HG02884 (cell line): Measurements from ENCODE around the gene TSHR.
"Not testable (repeated sequence)": the region's sequence is repeated elsewhere in the genome, so short reads cannot be mapped to it uniquely, and the experiment has no call there.

Experiments used
- ATAC-seq: cut with Tn5 transposase; IDR thresholded peaks from one replicate; pipeline ENCODE4 v1.9.1; 2021; ENCODE audit warnings: mild to moderate bottlenecking, moderate library complexity; ENCODE audit not compliant: unreplicated experiment

Gene TSHR

GRCh38 chr14:81067156-81067555, 111.7 kb downstream of the TSHR start:
- ATAC-seq = no peak

- no peak for ATAC-seq
Observed at GRCh38 chr14:81068176-81068782, 112.9 kb downstream of the TSHR start.

- ATAC-seq = no peak
Observed at GRCh38 chr14:81070511-81070910, 115.1 kb downstream of the TSHR start.

GRCh38 chr14:81085596-81085995, 130.2 kb downstream of the TSHR start:
- no peak for ATAC-seq

GRCh38 chr14:81087230-81087629, 131.8 kb downstream of the TSHR start:
- no peak for ATAC-seq

GRCh38 chr14:81091139-81091538, 135.7 kb downstream of the TSHR start:
- no peak for ATAC-seq

- no peak for ATAC-seq
Observed at GRCh38 chr14:81091660-81092059, 136.2 kb downstream of the TSHR start.

GRCh38 chr14:81093651-81094050, 138.2 kb downstream of the TSHR start:
- no peak for ATAC-seq

- ATAC-seq = no peak
Observed at GRCh38 chr14:81095539-81095938, 140.1 kb downstream of the TSHR start.

- ATAC-seq = no peak
Observed at GRCh38 chr14:81096656-81097055, 141.2 kb downstream of the TSHR start.

GRCh38 chr14:81102217-81102616, 146.8 kb downstream of the TSHR start:
- ATAC-seq = no peak

- no peak for ATAC-seq
Observed at GRCh38 chr14:81103443-81103842, 148.0 kb downstream of the TSHR start.

- ATAC-seq = no peak
Observed at GRCh38 chr14:81105378-81105777, 150.0 kb downstream of the TSHR start.

- ATAC-seq = no peak
Observed at GRCh38 chr14:81105961-81106360, 150.5 kb downstream of the TSHR start.

- ATAC-seq = no peak
Observed at GRCh38 chr14:81110186-81110585, 154.8 kb downstream of the TSHR start.

- ATAC-seq = no peak
Observed at GRCh38 chr14:81113176-81113575, 157.8 kb downstream of the TSHR start.

- not testable (repeated sequence) for ATAC-seq
Observed at GRCh38 chr14:81113945-81114820, 158.8 kb downstream of the TSHR start.

- ATAC-seq = no peak
Observed at GRCh38 chr14:81120501-81120900, 165.1 kb downstream of the TSHR start.

GRCh38 chr14:81122326-81122725, 166.9 kb downstream of the TSHR start:
- ATAC-seq = peak; percentile 98

- ATAC-seq = no peak
Observed at GRCh38 chr14:81123811-81124210, 168.4 kb downstream of the TSHR start.

- ATAC-seq = no peak
Observed at GRCh38 chr14:81125536-81125935, 170.1 kb downstream of the TSHR start.

GRCh38 chr14:81127785-81128184, 172.4 kb downstream of the TSHR start:
- ATAC-seq = no peak
